Stimulated activated naive CD4-positive, alpha-beta T cell (primary cell): Measurements from ENCODE around the gene RASSF8.
A peak's percentile ranks its signal among the peaks of the same experiment; 100 is the strongest.

Experiments
- DNase-seq, 6 experiments: peaks; one replicate each; lab custom pipeline; 2025; lab: John Stamatoyannopoulos, UW

RASSF8 gene, protein sequence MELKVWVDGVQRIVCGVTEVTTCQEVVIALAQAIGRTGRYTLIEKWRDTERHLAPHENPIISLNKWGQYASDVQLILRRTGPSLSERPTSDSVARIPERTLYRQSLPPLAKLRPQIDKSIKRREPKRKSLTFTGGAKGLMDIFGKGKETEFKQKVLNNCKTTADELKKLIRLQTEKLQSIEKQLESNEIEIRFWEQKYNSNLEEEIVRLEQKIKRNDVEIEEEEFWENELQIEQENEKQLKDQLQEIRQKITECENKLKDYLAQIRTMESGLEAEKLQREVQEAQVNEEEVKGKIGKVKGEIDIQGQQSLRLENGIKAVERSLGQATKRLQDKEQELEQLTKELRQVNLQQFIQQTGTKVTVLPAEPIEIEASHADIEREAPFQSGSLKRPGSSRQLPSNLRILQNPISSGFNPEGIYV

DNA sequence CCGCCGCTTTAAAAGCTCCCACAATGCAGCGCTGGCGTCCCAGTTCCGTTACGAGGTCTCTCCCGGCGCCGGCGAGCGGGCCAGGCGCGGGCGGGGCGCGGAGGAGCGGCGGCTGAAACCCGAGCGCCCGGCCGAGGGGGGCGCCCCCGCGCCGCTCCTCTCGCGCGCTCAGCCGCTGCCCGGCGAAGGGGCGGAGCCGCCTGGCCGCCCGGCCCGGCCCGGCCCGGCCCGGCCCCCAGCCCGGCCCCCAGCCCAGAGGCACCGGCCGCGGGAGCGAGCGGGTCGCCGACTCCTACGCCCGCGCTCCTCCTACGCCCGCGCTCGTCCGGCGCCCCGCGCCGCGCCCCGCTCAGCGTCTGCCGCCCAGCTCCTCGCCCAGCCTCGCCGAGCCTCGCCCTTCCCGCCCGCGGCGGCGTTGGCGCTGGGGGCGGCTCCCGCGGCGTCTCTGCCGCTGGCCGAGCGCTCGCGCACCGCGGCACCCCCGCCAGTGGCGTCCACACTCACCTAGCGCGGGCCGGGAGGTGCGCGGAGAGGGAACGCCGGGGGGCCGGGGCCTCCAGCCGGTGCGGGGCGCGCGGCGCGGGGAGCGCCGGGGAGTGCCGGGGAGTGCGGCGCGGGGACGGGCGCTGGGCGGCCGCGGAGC, at the start of gene RASSF8:
TSS of gene RASSF8 (plus strand) at position 255 of the 643 bp plus-strand sequence. CDS start 96,662 bp downstream, outside the sequence.
- peak in 1 of 6 experiments; percentile 21 for DNase-seq

DNA sequence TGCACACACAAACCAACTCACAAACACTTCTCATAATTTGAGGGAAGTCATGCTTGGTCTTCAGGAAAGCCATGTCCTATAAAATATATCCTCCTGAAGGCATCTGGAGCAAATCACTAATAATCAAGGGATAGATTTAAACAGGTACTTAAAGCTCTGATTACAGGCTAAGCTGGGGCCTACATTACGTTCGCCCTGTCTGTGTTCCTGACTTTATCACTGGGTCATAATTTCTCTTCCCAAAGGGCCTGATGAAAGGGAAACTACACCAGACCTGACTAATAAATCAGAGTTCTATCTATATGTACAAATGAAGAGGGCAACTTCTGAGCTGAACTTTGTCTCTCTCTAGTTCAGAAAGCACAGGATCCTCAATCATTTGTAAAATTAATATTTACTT, 43.9 kb upstream of the RASSF8 start:
- DNase-seq = no peak

DNA sequence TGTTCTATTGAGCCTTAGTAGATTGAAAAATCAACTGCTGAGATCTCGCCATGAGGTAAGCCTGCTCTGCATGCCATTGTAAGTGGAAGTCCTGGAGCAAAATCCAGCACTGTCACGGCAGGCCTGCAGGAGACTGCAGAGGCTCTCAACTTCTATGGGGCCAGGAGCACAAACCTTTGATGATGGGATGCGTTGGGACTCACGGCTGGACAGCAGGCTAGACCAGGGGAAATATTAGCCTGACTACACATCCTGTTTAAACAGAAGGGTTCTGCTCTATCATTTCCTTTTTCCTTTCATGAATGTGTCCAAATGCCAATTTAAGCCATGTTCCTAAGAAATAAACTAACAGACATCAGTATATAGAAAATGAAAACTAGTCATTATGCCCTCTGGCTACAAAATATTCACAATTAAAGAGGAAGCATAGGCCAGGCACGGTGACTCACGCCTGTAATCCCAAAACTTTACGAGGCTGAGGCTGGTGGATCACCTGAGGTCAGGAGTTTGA, 33.9 kb upstream of the RASSF8 start:
- DNase-seq = no peak

DNA sequence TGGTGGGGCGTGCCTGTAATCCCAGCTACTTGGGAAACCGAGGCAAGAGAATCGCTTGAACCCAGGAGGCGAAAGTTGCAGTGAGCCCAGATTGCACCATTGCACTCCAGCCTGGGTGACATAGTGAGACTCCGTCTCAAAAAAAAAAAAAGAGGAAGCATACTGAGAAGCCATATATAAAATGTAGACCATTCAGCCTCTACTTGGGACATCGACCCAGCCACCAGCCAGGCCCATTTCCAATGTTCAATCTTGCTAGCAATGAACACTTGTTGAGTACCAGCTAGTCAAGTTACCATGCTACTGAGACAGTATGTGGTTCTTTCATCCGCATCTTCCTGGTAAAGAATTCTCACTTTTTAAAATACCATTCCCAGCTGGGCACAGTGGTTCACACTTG, 33.4 kb upstream of the RASSF8 start:
- no peak for DNase-seq

DNA sequence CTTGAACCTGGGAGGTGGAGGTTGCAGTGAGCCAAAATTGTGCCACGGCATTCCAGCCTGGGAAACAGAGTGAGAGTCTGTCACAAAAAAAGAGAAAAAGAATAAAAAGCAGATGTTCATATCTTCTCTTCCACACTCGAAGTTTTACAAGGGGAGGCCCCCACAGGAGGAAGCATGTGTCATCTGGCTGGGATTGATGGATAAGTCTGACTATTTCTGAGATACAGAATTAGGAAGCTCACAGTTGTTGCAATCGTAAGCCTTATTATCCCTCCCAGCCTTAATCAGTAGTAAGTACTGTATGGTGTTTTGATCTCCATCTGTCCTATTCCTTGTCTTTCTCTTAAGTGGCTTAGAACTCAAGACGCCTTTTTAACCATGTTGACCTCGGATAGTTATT, 31.9 kb upstream of the RASSF8 start:
- DNase-seq = no peak

DNA sequence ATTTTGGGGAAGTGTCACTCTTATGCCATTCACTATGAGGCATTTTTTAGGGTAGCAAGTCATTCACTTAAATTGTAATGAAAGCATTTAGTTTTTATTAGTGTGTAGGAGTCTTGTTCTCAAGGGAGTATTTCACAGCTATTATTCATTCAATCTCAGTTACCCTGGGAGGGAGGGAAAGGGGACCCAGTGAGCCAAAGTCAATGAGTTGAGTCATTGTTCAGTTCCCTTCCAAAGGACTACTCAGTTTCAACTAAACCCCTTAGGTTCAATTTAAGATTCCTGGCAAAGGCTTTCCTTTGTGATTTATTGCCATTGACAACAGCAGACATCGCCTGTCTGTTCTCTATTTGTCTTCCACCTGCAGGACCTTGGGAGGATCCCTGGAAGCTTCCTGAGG, 29.3 kb upstream of the RASSF8 start:
- no peak for DNase-seq

DNA sequence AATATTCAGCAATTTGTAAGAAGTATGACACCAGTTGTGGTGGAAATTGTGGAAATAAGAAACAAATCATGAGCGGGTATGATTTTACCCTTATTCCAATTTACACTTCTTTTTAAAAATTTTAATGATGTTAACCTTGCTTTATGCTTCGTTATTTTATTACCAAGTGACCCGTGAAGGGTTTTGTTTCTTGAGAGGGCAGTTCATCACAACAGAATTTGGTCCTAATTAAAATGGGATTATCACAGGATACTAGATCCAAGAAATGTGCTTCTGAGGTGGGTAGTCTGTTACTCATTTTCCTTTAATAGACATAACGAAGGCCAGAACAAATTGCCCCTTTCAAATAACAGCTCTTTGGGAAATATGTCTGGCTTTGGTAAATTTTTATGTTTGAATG, 25.5 kb upstream of the RASSF8 start:
- no peak for DNase-seq

DNA sequence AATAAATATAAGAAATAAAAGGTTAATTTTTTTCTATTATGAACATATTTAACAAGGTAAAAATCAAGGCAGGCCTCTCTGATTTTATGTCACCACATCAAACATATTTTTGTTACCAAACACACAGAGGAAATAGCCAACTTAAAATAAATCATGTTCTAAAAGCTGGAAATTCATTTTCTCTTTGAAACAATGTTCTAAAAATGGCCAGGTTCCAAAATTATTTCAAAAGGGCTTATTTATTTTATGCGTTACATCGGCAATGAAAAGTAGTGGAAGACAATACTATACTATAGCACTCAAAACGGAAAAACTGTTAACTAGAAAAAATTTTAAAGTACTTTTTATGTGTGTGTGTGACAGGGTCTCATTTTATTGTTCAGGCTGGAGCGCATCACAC, 24.0 kb upstream of the RASSF8 start:
- no peak for DNase-seq

DNA sequence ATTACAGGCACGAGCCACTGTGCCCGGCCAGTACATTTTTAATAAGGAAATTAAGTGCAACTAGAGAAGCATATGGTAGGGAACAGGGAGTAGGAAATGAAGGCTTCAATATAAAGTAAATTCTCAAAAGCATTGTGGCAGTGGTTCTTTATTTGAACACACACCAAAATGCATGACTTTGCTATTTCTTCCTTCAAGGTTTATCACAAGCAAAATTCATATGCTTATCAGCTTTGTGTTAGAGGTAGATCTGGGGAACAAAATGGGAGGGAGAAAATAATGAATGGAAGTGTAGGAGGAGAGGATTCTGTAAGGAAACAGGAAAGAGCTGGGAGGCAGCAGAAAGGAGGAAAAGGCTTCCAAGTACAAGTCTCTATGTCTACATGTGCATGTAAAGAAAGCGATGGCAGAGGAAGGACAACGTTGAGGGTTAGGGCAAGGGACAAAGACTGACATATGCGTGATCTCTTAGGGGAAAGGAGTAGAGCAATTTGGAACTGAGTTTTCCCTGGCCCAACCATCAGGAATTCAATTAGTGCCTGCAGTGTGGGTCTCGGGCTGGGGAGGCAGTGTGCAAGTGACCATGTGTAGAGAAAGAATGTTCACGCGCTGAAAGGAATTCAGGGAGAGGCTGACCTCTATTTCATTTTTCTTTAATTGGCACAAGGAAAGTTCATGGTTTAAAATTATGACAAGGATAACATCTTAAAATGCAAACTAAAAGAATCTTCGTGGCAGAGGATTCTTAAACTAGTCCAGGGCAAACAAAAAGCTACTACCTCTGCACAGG, 22.9 kb upstream of the RASSF8 start:
- DNase-seq = no peak

DNA sequence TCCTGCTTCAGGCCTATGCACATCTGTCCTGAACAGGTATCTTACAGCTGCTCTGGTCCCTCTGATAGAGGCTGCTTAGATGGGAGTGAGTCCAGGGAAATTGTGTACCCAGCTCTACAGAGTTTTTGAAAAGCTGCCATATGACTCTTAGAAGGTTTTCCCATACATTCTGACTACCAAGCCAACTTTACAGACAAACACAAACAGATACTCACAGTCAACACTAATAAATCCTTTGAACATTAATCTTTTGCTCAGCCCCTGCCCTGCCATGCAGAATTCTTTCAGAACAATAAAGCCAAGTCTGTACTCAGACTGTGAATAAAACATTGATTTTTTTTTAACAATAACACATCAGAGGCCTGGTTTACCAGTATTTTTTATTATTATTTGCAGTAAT, 21.4 kb upstream of the RASSF8 start:
- DNase-seq = no peak

DNA sequence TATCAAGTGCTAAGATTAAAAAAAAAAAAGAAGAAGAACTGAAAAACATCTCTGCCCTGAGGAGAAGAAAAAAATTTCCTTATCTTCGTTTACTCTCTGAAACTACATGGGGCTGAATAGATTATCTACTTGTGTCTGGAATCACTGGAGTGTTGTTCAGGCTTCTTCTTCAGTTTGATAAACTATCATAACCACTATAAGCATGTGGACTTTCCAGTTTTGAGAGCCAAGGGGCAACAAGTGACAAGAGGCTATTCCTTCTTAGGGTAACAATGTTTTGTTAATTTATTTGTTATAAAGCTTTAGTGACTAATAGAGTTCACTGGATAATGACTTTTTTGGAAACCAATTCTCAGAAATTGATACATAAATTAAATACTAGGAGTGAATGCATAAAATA, 19.9 kb upstream of the RASSF8 start:
- no peak for DNase-seq

DNA sequence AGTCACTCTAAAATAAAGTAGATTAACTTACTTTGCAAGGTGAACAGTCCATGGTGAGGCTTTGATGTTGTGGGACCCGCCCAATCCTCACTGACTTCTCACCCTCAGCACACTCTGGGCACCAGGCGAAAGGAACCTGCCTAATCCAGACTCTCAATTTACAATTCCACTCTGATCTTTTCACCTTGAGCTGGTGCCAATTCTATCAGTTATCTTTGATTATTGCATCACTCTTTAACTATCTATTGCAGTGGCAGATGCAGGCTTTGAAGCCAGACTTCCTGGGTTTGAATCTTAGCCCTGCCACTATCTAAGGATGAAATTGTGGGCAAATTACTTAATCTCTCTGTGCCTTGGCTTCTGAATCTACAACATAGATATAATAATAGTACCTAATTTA, 18.9 kb upstream of the RASSF8 start:
- DNase-seq = no peak

DNA sequence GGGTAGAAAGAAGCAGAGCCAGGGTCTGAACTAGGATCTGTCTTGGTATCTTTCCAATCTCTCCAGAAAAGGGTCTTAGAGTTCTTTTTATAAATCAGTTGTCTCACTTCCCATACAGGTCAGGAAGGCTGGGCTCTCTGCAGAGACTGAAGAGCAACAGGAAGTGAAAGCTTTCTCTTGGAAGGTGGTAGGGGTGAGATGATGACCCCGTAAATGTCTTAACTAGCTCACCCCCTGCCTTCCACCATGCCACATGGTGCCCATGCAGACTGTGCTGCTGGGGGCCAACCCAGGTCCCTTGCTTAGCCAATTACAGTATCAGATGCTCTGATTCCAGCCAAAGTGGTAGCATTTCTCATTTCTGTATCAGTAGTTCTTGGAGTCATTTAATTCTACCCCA, 17.6 kb upstream of the RASSF8 start:
- DNase-seq = no peak

DNA sequence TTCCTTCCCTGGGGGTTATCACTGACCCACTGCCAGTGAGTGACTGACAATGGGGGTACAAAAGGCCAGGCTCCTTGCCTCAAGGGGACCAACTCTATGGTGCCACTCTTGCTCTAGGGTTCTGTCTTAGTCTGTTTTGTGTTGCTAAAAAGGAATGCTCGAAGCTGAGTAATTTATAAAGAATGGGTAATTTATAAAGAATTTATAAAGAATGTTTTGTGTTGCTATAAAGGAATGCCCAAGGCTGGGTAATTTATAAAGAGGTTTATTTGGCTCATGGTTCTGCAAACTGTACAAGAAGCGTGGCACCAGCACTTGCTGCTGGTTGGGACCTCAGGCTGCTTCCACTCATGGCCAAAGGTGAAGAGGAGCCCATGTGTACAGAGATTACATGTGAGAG, 15.8 kb upstream of the RASSF8 start:
- no peak for DNase-seq

DNA sequence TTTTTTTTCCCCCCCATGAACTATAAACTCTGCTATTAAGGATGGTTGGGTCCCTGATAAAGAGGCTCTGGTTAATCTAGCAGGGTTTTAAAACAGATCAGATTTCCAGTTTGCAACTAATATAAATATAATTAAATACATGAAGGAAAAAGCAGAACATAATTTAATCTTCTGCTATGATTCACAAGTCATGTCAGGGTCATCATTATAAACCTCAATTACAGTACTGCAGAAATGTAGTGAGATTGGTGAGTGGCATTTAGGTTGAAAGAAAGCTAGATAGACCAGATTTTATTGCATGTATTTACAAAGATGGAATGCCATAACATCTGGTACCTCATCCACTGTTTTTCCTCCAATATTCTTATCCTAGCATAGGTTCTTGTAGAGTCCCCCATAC, 14.5 kb upstream of the RASSF8 start:
- DNase-seq = no peak

DNA sequence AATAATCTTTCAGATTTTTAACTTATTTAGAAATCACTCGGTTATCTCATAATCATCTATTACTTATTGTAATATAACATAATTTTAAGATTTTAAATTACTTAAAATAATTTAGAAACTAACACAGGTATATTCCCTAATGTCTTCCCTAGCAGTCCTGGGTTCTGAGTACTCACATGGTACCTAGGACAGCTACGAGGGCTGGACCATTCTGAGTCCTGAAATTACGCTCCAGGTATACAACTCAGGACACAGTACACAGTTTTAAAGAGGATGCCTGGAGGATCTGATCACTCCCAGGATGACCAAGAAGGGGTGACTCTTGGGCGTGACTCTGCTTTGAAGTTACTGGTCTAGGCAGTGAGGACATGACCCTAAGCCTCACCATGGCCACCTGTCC, 9.1 kb upstream of the RASSF8 start:
- DNase-seq = no peak

DNA sequence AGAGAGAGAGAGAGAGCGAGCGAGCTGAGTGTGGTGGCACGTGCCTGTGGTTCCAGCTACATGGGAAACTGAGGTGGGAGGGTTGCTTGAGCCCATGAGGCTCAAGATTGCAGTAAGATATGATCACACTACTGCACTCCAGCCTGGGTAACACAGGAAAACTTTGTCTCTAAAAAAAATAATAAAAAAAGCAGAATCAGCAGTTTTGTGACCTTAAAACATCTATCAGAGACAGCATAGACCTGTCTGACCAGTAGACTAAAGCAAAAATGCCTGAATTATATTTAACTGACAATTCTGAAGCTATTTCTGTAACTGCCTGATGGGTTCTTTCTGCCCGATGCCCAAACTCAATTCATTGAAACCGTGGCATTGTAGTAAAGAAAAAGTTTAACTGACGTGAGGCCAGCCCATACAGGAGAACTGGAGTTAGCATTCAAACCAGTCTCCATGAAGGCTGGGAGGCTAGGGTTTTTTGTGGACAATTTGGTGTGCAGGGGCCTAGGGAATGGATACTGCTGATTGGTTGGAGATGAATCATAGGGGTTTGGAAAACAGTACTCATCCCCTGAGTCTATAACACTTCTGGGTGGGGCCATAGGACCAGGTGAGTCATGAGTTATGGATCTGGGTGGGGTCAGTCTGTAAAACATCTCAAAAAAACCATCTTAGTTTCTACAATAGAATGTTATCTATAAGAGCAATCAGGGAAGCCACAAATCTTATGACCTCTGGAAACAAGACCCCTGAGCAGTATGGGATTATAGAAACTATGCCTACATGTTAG, 8.0 kb upstream of the RASSF8 start:
- no peak for DNase-seq

DNA sequence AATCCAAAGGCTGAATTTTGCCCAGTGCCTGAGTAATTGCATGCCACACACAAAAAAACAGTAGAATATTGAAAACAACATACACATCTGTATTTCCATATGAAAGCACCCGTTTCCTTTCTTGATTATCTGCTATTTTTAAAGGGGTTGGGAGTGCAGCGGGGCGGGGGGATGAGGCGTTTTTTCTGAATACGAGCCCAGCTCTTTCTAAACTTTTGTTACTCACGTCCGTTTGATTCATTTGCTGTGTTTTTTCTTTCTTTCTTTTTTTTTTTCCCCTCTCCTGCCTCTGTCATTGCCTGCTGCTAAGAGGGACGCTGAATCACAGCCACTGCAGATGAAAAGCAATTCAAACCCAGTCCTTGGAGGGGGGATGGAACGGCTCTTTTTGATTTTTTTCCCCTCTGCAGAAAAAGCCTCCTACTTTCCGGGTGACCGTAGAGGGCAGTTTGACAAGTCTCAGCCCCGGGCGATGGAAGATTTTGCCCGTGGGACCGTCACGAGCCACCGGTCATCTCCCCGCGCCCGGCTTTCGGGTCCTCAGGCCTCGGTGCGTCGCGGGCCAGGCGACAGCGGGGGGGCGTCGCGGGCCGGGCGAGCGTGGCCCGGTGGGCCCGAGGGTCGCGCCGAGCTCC, 572 bp upstream of the RASSF8 start:
- DNase-seq = no peak

DNA sequence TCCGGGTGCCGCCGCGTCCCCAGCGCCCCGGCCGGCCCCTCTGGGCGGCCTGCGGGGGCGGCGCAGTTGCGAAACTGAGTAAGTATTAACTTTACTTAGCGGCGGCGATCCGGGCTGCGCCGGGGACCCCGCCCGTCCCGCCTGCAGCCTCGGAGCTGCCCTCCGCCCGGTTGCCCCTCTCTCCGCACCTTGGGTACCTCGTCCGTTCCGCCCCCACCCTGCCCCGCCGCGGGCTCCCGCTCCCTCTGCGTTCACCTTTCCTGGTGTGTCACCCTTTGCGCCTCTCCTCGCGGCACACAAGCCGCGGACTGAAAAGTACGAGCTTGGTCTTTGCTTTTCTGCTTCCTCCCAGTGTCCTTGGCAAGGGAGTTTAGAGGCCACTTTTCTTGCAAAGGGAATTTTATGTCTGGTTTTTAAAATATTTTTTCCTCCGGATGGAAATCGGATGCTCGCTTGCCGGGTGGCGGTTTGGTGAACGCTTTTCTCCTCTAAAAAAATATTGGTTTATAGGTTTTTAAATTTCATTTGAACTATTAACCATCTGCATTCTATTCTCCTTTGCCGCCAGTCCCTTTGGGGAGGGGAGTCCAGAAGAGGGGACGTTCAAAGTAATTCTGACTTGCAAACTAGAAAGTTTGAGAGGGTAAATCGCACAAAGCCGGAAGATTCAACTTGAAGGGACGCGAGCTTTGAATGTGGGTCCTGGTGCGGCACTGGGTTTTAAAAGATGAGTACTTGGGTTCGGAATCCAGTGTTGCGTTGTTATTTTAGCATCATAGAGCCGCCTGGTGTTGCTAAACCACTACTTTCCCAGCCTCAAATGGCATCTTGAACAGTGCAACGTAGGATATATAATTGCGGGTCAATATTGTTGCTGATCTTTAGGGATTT, 834 bp downstream of the RASSF8 start:
- DNase-seq = peak in 2 of 6 experiments; percentile 17 to 29

DNA sequence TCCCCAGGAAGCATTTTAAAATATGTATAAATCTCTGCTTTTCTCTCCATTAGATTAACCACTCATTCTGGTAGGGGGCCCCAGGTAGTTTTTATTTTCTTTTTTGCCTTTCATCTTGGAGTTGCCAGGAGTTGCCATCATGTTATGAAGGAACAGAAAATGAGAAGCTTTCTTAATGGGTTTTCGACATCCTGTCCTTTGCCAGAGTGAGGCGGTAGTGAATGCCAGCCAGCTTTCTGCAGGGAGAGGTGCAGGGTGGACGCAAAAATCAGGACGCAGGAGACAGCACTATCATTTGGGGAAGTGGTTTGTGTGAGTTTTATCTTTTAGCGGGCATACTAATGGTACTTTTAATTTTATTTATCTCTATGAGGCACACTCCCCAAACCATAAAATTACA, 1.7 kb downstream of the RASSF8 start:
- no peak for DNase-seq
